AG09319 (cell line): Measurements from ENCODE around the gene PKD1L1.
"Not testable (repeated sequence)": the region's sequence is repeated elsewhere in the genome, so short reads cannot be mapped to it uniquely, and the experiment has no call there.

ENCODE experiments used
- DNase-seq: peaks from one replicate; pipeline ENCODE4 v3.0.0-alpha.2; 2010; ENCODE audit warnings: low read depth; ENCODE audit errors: extremely low read depth
- TF ChIP-seq, protein P1 (sequence below): IDR thresholded peaks from 2 replicates; pipeline ENCODE4 v1.5.1; 2011; ENCODE audit warnings: low read depth, mild to moderate bottlenecking, inconsistent platforms, low read length, moderate library complexity

The PKD1L1 gene

DNA sequence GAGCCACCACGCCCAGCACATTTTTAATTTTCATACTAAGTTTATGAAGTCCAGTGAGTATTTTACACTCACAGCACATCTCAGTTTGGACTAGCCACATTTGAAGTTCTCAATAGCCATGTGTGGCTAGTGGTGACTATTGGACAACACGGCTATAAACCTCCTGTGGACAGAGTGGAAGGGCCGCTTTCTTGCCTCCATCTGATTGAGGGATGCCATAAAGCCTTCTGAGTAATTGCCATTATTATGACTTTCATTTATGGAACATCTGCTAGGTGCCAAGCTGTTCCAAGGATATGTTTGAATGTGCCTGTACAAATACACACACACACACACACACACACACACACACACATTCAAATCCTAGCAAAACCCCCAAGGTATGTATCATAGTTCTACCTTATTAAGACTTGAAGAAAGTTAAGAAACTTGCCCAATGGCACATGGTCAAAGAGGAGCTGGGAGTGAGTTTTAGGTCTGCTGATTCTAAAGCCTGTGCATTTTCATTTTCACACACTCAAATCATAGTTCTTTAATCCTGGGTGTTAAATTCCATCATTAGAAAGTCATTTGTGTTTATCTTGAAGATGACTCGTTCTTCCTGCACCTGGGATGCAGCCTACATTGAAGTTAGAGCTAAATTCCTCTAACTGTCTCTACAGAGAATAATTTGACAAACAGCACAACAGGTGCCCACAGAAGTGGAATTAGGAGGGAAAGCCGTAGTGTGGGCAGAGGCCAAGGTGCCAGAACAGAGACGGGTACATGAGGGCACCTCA, 143.3 kb downstream of the PKD1L1 start:
- TF ChIP-seq, protein P1, sequence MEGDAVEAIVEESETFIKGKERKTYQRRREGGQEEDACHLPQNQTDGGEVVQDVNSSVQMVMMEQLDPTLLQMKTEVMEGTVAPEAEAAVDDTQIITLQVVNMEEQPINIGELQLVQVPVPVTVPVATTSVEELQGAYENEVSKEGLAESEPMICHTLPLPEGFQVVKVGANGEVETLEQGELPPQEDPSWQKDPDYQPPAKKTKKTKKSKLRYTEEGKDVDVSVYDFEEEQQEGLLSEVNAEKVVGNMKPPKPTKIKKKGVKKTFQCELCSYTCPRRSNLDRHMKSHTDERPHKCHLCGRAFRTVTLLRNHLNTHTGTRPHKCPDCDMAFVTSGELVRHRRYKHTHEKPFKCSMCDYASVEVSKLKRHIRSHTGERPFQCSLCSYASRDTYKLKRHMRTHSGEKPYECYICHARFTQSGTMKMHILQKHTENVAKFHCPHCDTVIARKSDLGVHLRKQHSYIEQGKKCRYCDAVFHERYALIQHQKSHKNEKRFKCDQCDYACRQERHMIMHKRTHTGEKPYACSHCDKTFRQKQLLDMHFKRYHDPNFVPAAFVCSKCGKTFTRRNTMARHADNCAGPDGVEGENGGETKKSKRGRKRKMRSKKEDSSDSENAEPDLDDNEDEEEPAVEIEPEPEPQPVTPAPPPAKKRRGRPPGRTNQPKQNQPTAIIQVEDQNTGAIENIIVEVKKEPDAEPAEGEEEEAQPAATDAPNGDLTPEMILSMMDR = no peak
- DNase-seq = no peak

DNA sequence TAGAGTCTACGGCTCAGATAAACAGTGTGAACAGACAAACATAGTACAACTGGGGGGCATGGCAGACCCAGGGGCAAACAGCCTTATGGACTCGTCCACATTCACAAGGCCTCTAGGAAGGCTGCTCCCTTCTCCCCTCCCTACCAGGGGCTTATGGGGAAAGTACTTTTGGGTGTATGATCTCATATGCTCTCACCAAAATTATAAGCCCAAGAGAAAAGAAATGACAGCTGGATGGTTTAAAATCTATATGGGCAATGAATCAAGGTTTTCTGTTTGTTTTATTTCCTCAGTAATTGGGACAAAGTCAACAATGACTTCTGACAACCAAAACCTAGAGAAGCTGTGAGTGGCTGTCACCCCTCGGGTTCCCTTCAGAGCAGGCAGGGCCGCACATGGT, 144.4 kb downstream of the PKD1L1 start:
- TF ChIP-seq, protein P1 = no peak
- no peak for DNase-seq

DNA sequence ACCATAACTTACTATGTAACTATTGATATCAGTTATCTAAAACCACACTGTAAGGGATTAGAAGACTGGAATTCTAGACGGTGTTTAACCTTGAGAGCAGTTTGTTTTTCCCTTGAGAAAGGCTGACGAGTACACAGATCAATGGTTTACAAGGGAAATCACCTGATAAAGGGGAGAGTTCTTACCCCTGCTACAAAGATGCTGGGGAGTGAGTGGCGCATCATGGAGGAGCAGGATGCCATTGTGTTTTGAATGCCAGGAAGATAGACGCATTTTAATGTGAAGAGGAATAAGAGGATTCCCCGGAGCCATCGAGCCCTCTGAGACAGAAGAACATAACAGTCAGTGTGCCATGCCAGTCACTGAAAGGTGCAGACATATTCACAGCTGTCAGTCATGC, 145.2 kb downstream of the PKD1L1 start:
- TF ChIP-seq, protein P1 = no peak
- no peak for DNase-seq

DNA sequence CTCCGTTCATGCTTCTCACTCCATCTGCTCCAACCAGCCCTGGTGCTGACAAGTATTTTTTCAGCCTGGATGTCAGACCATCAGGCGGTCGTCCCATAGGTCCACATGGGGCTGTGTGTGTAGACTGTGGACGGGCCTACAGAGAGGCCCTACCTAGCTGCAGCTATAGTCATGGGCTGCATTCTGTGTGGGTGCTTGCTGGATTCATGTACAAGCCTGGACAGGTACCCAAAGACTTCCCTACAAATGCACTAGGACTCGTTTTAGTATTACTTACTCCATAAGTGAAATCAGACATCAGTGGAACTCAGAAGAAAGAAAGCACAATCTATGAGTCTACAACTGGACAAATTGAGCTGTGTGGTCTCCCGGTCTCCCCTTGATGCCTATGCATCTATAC, 146.8 kb downstream of the PKD1L1 start:
- TF ChIP-seq, protein P1 = no peak
- no peak for DNase-seq

DNA sequence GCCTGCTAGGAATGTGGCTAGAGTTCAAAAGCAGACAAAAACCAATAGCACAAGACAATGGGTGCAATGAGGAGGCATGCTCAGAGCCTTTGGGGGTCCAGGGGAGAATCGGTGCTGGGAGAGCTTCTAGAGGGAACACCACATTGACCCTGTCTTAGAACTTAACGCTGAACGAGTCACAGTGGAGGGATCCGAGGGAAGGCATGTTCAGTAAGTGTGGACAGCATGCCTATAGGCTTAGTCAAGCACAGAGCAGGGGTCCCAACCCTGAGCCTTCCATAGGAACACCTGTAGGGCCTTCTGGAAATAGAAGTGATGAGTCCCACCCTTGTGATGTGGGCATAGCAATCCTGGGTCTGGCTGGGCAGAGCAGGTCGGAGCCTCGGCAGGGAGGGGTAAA, 148.7 kb downstream of the PKD1L1 start:
- no peak for DNase-seq

GRCh38 chr7:47796347-47796746, 151.9 kb downstream of the PKD1L1 start:
- TF ChIP-seq, protein P1 = no peak
- no peak for DNase-seq

More for the DNA sequence above, 148.7 kb downstream of the PKD1L1 start:
- TF ChIP-seq, protein P1 = no peak

GRCh38 chr7:47795631-47796030, 152.6 kb downstream of the PKD1L1 start:
- TF ChIP-seq, protein P1 = no peak
- DNase-seq = peak; percentile 82

DNA sequence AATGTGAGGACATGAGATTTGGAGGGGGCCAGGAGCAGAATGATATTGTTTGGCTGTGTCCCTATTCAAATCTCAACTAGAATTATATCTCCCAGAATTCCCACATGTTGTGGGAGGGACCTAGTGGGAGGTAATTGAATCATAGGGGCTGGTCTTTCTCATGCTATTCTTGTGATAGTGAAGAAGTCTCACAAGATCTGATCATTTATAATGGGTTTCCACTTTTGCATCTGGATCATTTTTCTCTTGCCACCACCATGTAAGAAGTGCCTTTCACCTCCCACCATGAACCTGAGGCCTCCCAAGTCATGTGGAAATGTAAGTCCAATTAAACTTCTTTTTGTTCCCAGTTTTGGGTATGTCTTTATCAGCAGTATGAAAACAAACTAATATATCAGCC, 153.1 kb downstream of the PKD1L1 start:
- DNase-seq = not testable (repeated sequence)
